ENCODE measurements around the gene PCDHGA6. TPM values are rescaled to one million over a fixed set of nuclear protein-coding genes. Genes with fewer than 3 reads are reported as not detected.
"Not testable (repeated sequence)": the region's sequence is repeated elsewhere in the genome, so short reads cannot be mapped to it uniquely, and the experiment has no call there.

PCDHGA6 gene
- total RNA-seq, 1 experiment from 2014 or later: 0.07 TPM

DNA sequence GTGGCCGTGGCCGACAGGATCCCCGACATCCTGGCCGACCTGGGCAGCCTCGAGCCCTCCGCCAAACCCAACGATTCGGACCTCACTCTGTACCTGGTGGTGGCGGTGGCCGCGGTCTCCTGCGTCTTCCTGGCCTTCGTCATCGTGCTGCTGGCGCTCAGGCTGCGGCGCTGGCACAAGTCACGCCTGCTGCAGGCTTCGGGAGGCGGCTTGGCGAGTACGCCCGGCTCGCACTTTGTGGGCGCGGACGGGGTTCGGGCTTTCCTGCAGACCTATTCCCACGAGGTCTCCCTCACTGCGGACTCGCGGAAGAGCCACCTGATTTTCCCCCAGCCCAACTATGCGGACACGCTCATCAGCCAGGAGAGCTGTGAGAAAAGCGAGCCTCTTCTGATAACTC, 27.7 kb upstream of the PCDHGA6 start:
- BruUV-seq (replicated peaks); POLR2A ChIA-PET; intact Hi-C loops (cut with micrococcal nuclease): not testable (repeated sequence)

DNA sequence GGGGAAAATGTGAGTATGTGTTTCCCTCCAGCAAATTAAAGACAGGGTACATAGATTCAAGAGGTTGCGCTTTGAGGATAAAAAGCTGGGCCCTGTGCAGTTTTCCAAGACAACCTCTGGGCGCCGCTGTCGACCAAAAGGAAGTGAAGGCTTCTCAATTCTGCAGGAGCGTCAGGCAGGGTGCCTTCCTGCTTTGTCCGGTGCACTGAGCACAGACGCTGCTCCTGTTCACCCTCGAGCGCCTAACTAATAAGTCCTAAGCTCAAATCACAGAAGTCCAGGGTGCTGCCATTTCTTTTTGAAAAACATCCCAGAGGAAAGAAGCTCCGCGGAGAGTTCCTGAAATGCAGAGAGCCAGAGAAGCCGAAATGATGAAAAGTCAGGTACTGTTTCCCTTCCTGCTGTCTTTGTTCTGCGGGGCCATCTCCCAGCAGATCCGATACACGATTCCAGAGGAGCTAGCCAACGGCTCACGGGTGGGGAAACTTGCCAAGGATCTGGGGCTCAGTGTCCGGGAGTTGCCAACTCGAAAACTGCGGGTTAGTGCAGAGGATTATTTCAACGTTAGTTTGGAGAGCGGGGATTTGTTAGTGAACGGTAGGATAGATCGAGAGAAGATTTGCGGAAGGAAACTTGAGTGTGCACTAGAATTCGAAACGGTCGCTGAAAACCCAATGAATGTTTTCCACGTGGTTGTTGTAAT, 23.6 kb upstream of the PCDHGA6 start, which contains the start of gene PCDHGB1:
TSS of gene PCDHGB1 (plus strand) at position 183 of the 703 bp plus-strand sequence. CDS start at position 345, 162 bp downstream.
- peak; percentile 49 for ATAC-seq
- Histone ChIP-seq H3K36me3 (ENCODE audit: control insufficient read depth in 1 of 2, insufficient read depth in 2 of 2, low read length in 2 of 2) (no peaks in the 10 kb centered on the region), H3K4me3 (replicated peaks in 1 of 2; ENCODE audit: low read depth in 1 of 2, low read length in 2 of 2) (no peak within 1 kb of the TSS), H2AFZ (ENCODE audit: low read depth, low read length, poor library complexity, severe bottlenecking) (no peak within 1 kb of the TSS), H3K9me2 (ENCODE audit: insufficient read depth) (no peaks in the 10 kb centered on the region), H3K9ac (ENCODE audit: low read length) (no peak within 1 kb of the TSS), H3K27me3 (ENCODE audit: insufficient read depth, low read length) (no peaks in the 10 kb centered on the region), H3K27ac (ENCODE audit: low read depth, low read length) (no peak within 1 kb of the TSS), H4K20me1 (ENCODE audit: insufficient read depth) (no peaks in the 10 kb centered on the region), H3K79me2 (ENCODE audit: insufficient read depth, low read length) (no peaks in the 10 kb centered on the region), H3K4me1 (ENCODE audit: control insufficient read depth in 1 of 2, insufficient read depth in 2 of 2, low read length in 2 of 2) (no peaks in the 10 kb centered on the region), H3K9me3 (ENCODE audit: control insufficient read depth in 1 of 2, insufficient read depth in 1 of 2, low read depth in 1 of 2, low read length in 2 of 2) (no peaks in the 10 kb centered on the region; a peak in 1 of 4 replicates), H3K4me2 (ENCODE audit: low read length) (no peak within 1 kb of the TSS)
- DNase-seq (ENCODE audit: low read depth, low spot score): no peak
- CTCF ChIA-PET: interaction anchor here (0.6 to 1.5 kb wide), 3 partner anchors 8 to 217 kb away, joined by 3 to 4 read pairs (median 4); partner anchors contain the start of gene TAF7
- no peak for TF ChIP-seq POLR2A (IDR thresholded peaks at IDR 0.05; ENCODE audit: borderline replicate concordance, extremely low read depth, insufficient read depth, insufficient read length)
- TF ChIP-seq YY1 (IDR thresholded peaks at IDR 0.05; ENCODE audit: extremely low read depth, insufficient replicate concordance, low read depth, low read length): no peak
- TF ChIP-seq, protein P1, sequence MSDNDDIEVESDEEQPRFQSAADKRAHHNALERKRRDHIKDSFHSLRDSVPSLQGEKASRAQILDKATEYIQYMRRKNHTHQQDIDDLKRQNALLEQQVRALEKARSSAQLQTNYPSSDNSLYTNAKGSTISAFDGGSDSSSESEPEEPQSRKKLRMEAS (IDR thresholded peaks at IDR 0.05): no peak
- TF ChIP-seq, protein P2, sequence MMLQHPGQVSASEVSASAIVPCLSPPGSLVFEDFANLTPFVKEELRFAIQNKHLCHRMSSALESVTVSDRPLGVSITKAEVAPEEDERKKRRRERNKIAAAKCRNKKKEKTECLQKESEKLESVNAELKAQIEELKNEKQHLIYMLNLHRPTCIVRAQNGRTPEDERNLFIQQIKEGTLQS (IDR thresholded peaks at IDR 0.05): no peak
- no peak for TF ChIP-seq EGR1 (IDR thresholded peaks at IDR 0.05; ENCODE audit: low read depth)
- TF ChIP-seq, protein P3, sequence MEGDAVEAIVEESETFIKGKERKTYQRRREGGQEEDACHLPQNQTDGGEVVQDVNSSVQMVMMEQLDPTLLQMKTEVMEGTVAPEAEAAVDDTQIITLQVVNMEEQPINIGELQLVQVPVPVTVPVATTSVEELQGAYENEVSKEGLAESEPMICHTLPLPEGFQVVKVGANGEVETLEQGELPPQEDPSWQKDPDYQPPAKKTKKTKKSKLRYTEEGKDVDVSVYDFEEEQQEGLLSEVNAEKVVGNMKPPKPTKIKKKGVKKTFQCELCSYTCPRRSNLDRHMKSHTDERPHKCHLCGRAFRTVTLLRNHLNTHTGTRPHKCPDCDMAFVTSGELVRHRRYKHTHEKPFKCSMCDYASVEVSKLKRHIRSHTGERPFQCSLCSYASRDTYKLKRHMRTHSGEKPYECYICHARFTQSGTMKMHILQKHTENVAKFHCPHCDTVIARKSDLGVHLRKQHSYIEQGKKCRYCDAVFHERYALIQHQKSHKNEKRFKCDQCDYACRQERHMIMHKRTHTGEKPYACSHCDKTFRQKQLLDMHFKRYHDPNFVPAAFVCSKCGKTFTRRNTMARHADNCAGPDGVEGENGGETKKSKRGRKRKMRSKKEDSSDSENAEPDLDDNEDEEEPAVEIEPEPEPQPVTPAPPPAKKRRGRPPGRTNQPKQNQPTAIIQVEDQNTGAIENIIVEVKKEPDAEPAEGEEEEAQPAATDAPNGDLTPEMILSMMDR (IDR thresholded peaks at IDR 0.05 in 2 of 3, conservative IDR thresholded peaks at IDR 0.05 in 1 of 3; ENCODE audit: borderline replicate concordance in 1 of 3, insufficient read depth in 1 of 3, low read depth in 2 of 3, low read length in 2 of 3): peak; percentile 29 to 42 (median 40); a peak in 5 of 6 replicates
- TF ChIP-seq RAD21 (IDR thresholded peaks at IDR 0.05; ENCODE audit: low read depth): peak; percentile 43
- intact Hi-C loops (cut with micrococcal nuclease): no loop called here
- RAD21 ChIA-PET (ENCODE audit: low non-redundant PET in 1 of 2, low total read pairs in 2 of 2, uncharacterized antibody in 2 of 2, unreplicated experiment in 2 of 2): no interaction called here
- POLR2A ChIA-PET: no interaction called here
- no TSS peak for BruUV-seq (replicated peaks)

More for the DNA sequence above, 27.7 kb upstream of the PCDHGA6 start:
- H3K27ac ChIP-seq (ENCODE audit: low read depth, low read length); H3K27me3 ChIP-seq (ENCODE audit: insufficient read depth, low read length); CTCF ChIA-PET; H2AFZ ChIP-seq (ENCODE audit: low read depth, low read length, poor library complexity, severe bottlenecking); H3K4me1 ChIP-seq (ENCODE audit: control insufficient read depth in 1 of 2, insufficient read depth in 2 of 2, low read length in 2 of 2); H3K79me2 ChIP-seq (ENCODE audit: insufficient read depth, low read length); H3K9me3 ChIP-seq (ENCODE audit: control insufficient read depth in 1 of 2, insufficient read depth in 1 of 2, low read depth in 1 of 2, low read length in 2 of 2); H3K36me3 ChIP-seq (ENCODE audit: control insufficient read depth in 1 of 2, insufficient read depth in 2 of 2, low read length in 2 of 2); DNase-seq (ENCODE audit: low read depth, low spot score); RAD21 ChIA-PET (ENCODE audit: low non-redundant PET in 1 of 2, low total read pairs in 2 of 2, uncharacterized antibody in 2 of 2, unreplicated experiment in 2 of 2); H3K9ac ChIP-seq (ENCODE audit: low read length); H3K9me2 ChIP-seq (ENCODE audit: insufficient read depth); H3K4me2 ChIP-seq (ENCODE audit: low read length); ATAC-seq; H4K20me1 ChIP-seq (ENCODE audit: insufficient read depth); H3K4me3 ChIP-seq (replicated peaks in 1 of 2; ENCODE audit: low read depth in 1 of 2, low read length in 2 of 2): not testable (repeated sequence)
